GM13976 (cell line): ENCODE results near the gene PAGE1.

Experiments used
- DNase-seq: peaks from one replicate; pipeline ENCODE4 v3.0.0; 2012; ENCODE audit warnings: low spot score
- in situ Hi-C: fragments of 300-500 bp; cut with MboI; formaldehyde crosslinking; loops from one replicate; pipeline ENCODE4 v1.12.0; 2022; ENCODE audit warnings: low sequenced_read_pairs, mixed read lengths, inconsistent platforms; ENCODE audit not compliant: unreplicated experiment
- TF ChIP-seq, protein P1 (sequence below): IDR thresholded peaks from 2 replicates; pipeline ENCODE4 v1.5.1; 2012; ENCODE audit warnings: borderline replicate concordance, mild to moderate bottlenecking; ENCODE audit not compliant: insufficient read depth; ENCODE audit errors: extremely low read depth, missing control alignments, control extremely low read depth

PAGE1 gene

GRCh38 chrX:49712577-49712976 lies 16.8 kb upstream of the PAGE1 start:
- TF ChIP-seq, protein P1, sequence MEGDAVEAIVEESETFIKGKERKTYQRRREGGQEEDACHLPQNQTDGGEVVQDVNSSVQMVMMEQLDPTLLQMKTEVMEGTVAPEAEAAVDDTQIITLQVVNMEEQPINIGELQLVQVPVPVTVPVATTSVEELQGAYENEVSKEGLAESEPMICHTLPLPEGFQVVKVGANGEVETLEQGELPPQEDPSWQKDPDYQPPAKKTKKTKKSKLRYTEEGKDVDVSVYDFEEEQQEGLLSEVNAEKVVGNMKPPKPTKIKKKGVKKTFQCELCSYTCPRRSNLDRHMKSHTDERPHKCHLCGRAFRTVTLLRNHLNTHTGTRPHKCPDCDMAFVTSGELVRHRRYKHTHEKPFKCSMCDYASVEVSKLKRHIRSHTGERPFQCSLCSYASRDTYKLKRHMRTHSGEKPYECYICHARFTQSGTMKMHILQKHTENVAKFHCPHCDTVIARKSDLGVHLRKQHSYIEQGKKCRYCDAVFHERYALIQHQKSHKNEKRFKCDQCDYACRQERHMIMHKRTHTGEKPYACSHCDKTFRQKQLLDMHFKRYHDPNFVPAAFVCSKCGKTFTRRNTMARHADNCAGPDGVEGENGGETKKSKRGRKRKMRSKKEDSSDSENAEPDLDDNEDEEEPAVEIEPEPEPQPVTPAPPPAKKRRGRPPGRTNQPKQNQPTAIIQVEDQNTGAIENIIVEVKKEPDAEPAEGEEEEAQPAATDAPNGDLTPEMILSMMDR, result no peak
- in situ Hi-C loops, result no loop called here

GRCh38 chrX:49710744-49711319 lies 15.0 kb upstream of the PAGE1 start:
- no peak for DNase-seq
- in situ Hi-C loops, result no loop called here
- TF ChIP-seq, protein P1, result no peak

More at GRCh38 chrX:49712577-49712976, 16.8 kb upstream of the PAGE1 start:
- no peak for DNase-seq

DNA sequence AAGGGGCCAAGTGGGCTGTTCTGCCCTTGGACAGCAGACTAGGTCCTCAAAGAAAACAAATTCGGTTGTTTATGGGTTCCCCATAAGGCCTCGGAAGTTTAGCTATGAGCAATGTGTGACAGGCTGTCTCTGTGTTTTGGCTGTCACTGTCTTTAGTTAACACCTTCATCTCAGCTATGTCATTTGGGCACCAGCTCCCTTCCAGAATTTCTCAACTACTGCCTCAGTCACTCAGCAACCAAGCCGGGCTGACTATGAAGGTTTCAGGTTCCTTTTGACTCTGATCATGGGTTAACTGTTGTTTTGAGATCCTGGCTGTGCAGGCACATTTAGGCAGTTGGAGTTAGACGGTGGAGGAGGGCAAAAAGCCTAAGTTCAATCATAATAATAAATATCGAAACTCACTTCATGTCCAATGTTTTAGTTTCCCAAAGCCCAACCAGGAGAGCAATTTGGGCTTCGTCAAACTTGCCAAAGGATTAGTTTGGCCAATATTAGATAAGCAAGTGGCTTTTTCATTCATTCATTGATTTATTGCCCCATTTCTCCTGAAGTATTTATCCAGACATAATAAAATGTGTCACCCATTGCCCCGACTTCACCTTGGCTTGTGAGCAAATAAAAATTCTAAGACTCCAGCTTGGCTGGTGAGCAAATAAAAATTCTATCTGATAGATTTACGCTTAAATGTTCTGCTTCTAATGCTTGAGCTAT lies 9.1 kb upstream of the PAGE1 start:
- no peak for DNase-seq
- TF ChIP-seq, protein P1, result no peak
- in situ Hi-C loops, result no loop called here

DNA sequence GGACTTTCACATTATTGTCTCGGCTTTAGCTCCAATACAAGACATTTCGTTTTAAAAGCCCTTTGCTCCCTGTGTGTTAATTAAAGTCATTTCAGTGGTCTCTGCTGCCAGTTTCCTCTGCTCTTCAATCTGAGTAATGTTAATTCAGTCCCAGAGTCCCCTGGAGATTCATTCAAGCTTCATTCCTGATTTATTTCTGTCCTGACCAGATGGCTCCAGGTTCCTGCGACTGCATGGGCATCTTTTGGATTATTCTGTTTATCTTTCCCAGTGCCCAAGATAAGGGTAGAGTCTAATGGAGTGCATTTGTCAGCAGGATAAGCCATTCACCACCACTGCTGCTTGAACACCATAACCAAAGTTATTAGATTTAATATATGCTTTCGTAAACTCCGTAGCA lies 6.1 kb upstream of the PAGE1 start:
- DNase-seq, result no peak
- TF ChIP-seq, protein P1, result no peak
- in situ Hi-C loops, result no loop called here

DNA sequence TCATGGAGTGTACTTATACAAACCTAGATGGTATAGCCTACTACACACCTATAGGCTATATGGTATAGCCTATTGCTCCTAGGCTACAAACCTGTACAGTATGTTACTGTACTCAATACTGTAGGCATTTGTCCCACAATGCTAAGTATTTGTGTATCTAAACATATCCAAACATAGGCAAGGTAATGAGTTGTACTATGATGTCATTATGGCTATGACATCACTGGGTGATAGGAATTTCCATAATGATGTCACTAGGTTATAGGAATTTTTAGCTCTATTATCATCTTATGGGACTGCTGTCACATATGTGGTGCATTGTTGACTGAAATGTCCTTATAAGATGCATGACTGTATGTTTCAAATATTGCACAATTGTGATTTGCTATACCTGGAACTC lies 5.5 kb upstream of the PAGE1 start:
- in situ Hi-C loops, result no loop called here
- TF ChIP-seq, protein P1, result no peak
- no peak for DNase-seq

GRCh38 chrX:49675075-49675719 lies 20.6 kb downstream of the PAGE1 start:
- in situ Hi-C loops, result no loop called here
- DNase-seq, result no peak
- TF ChIP-seq, protein P1, result no peak
